ENCODE data around the gene CAAP1.
"Not testable (repeated sequence)": the region's sequence is repeated elsewhere in the genome, so short reads cannot be mapped to it uniquely, and the experiment has no call there.

The CAAP1 gene, protein sequence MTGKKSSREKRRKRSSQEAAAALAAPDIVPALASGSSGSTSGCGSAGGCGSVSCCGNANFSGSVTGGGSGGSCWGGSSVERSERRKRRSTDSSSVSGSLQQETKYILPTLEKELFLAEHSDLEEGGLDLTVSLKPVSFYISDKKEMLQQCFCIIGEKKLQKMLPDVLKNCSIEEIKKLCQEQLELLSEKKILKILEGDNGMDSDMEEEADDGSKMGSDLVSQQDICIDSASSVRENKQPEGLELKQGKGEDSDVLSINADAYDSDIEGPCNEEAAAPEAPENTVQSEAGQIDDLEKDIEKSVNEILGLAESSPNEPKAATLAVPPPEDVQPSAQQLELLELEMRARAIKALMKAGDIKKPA

DNA sequence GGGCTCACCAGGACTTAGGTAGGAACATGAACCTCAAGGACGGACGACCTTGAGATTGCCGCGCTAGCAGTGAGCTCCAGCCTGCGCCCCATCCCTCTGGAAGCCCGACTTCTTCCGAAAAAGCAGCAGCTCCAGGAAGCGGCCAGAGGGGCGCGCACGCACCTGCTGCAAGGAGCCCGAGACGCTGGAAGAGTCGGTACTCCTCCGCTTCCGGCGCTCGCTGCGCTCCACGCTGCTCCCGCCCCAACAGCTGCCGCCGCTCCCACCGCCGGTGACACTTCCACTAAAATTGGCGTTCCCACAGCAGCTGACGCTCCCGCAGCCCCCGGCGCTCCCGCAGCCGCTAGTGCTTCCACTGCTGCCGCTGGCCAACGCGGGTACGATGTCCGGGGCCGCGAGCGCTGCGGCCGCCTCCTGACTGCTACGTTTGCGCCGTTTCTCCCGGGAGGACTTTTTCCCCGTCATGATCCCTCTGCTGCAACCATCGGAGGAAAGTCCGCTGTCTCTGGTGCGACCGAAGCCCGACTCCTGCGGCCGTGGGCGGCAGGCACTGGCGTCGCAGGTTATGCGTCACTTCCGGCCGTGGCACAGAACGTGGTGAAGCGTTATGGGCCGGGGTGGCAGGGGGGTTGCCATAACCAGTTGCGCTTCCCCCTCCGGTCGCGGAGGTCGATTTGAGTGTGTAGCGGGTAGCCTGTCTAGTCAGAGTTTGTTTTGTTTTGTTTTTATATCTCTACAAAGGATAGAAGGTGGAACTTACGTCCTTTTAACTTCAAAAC is at the start of gene CAAP1:
CAAP1 (minus strand) TSS at position 552 of the 779 bp plus-strand sequence; CDS start at position 465, 87 bp downstream.
- peak; percentile 98 for DNase-seq

DNA sequence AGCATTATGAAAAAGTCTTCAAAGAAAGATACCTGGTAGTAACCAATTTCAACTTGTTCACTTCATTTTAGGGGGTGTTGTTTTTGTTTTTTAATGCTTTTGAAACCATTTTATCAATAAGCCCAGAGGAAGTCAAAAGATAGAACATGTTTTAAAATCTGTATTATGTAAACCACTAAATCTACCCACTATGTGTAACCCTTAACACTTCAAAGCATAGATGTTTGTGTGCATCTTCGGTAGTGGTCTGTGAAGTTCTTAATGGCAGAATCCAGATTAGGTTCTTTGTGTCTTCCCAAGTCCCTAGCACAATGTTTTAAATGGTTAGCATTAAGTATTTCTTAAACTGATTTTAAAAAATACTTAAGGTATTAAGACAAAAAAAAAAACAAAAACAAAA is 48.2 kb upstream of the CAAP1 start:
- no peak for DNase-seq

- no peak for DNase-seq
Observed at GRCh38 chr9:26939955-26940711, 47.5 kb upstream of the CAAP1 start.

DNA sequence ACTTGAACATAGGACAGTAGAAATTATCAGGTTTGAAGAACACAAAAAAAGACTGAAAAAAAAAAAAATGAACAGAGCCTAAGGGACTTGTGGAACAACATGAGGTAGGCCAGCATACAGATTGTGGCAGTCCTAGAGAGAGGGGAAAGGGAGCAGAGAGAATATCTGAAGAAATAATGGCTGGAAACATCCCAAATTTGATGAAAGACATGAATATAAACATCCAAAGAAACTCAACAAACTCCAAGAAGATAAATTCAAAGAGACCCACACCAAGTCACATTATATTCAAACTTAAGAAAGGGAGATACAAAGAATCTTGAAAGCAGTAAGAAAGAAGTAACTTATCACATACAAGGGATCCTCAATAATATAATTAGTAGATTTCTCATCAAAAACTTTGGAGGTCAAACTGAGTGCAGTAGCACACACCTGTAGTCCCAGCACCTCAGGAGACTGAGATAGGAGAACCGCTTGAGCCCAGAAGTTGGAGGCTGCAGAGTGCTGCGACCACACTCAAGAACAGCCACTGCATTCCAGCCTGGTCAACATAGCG is 45.3 kb upstream of the CAAP1 start:
- DNase-seq = no peak

DNA sequence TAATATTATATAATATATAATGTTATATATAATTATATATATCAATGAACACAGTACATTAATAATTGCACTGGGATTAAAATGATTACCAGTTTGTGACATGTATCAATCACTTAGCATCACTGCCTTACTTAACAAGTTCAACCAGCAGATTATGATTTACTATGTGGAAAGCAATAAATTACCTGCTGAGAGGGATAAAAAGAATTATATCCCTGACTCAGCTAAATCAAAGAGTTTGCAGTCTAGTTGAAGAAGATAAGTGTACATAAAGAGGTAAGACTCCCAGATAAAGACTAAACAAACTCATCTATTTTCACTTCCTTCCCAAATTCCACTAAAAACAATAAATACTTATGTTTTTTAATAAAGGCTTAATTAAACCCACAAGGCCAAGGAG is 43.2 kb upstream of the CAAP1 start:
- no peak for DNase-seq

GRCh38 chr9:26928902-26929495 is 36.4 kb upstream of the CAAP1 start:
- no peak for DNase-seq

GRCh38 chr9:26925609-26926008 is 33.0 kb upstream of the CAAP1 start:
- no peak for DNase-seq

DNA sequence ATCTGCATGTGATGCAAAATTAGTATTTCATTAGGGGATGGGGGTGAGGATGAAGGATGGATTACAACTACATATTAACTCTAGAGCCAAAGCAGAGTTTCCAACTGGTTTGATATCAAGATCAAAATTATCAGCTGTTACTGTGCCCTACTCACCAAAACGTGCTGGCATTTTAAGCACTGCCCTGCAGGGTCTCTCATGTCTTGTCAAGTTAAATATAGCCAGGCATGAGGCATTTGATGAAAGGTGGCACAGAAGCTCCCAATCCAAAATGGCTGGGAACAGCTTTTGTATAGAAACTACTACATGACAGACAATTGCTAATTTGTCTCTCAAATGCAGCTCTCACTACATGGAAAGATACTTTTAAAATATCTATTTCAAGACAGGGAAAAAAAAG is 27.1 kb upstream of the CAAP1 start:
- no peak for DNase-seq

GRCh38 chr9:26913138-26913668 is 20.6 kb upstream of the CAAP1 start:
- no peak for DNase-seq

- no peak for DNase-seq
Observed at GRCh38 chr9:26904671-26905070, 12.1 kb upstream of the CAAP1 start.

DNA sequence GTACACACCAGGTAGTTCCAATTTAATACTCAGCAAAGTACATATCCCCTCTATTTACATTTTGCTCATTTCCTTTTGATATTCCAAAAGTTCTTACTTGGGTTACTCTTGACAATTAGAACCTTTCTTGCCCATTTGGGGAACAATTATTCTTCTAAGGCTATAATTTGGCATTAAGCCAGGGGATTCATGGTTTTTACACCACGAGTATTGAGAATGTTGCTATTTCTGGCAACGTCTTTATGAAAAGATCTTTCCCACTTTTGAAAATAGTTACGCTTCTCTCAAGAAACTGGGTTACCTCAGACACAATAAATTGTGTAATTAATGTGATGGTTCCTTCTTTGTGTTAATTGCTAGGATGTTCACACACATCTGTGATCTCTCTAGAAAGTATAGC is 11.5 kb upstream of the CAAP1 start:
- DNase-seq = no peak

GRCh38 chr9:26893030-26893676 is 551 bp upstream of the CAAP1 start:
- no peak for DNase-seq

- DNase-seq = peak; percentile 5
Observed at GRCh38 chr9:26891726-26892125, 876 bp downstream of the CAAP1 start.

DNA sequence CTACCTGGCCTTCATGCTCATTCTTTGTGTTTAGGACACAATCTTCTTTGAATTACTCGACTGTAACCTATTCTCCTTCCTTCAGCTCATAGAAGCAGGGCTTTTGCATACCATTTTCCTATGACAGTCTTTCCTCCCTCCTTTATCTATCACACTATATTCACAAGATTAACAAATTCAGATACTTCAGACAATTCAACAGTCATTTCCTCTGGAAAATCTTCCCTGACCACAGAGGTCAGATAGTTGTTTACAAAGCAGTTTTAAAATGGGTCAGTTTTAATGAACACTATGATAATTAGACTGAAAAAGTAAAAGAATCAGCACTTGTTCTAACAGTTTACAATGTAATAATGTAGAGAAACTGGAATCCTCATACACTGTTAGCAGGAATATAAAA is 4.3 kb downstream of the CAAP1 start:
- no peak for DNase-seq

DNA sequence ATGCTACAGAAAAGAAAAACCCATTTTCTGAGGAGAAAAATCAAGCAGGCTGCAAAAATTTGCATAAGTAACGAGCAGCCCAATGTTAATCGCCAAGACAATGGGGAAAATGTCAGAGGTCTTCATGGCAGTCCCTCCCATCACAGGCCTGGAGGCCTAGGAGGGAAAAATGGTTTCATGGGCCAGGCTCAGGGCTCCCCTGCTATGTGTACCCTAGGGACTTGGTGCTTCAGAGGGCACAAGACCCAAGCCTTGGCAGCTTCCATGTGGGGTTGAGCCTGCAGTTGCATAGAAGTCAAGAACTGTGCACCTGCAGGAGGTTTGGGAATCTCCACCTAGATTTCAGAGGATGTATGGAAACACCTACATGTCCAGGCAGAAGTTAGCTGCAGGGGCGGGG is 10.4 kb downstream of the CAAP1 start:
- no peak for DNase-seq

DNA sequence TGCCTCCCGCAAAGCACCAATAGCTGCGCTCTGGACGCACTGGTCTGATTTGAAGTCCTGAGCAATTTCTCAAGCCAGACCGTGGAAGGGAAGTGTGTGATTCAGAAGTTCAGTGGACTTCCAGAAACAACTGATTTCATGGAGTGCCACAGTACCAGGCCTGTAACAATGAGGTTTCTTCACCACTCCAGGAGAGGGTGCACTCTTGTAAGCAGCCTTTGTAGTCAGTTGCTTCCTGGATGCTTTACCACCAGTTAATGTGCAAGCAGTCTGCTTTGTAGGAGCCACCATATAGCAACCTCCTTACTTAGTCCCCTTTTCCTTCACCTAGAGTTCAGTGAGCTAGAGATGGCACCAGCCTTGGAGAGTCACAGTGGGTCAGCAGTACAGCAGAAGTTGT is 12.3 kb downstream of the CAAP1 start:
- DNase-seq = no peak

- not testable (repeated sequence) for DNase-seq
Observed at GRCh38 chr9:26875155-26875554, 17.4 kb downstream of the CAAP1 start.

DNA sequence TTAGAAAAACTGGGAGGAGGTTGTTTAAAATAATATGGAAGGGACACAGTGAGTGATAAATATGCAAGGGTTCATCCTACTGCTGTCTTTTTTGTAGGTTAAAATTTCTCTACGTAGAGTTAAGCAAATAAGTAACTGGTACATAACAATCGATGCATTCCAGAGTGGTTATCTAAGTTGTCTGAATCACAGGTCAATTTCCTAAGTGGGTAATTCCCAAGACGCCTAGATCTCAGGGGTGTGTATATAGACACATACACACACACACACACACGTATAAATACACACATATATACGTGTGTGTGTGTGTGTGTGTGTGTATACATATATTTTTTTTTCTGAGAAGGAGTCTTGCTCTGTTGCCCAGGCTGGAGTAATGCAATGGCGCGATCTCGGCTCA is 22.3 kb downstream of the CAAP1 start:
- DNase-seq = no peak

DNA sequence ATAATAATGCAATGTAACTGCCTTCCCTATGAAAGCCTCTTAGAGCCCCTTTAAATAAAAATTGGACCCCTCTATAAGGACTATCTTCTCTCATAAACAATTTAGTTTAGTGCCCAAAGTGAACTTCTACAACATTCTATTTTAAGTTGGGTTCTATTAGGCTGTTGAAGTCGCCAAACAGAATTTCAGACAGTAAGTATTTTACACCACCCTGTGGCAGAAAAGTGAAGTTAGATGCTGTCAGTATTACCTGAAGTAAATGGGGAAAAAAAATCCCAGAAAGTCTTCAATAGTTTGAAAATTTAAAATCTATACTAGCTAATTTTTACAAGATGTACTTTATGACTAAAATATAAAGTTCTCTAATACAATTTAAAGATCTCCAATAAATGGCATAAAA is 29.5 kb downstream of the CAAP1 start:
- peak; percentile 3 for DNase-seq

GRCh38 chr9:26856413-26857032 is 36.1 kb downstream of the CAAP1 start:
- peak; percentile 67 for DNase-seq

- no peak for DNase-seq
Observed at GRCh38 chr9:26850995-26851394, 41.6 kb downstream of the CAAP1 start.

GRCh38 chr9:26833792-26834191 is 58.8 kb downstream of the CAAP1 start:
- no peak for DNase-seq

Measured in inflammatory macrophage treated with lipopolysaccharide for 4 hours (primary cell).